GM19023 (cell line): ENCODE results near the gene ATP6V0E1.
A peak's percentile ranks its signal among the peaks of the same experiment; 100 is the strongest.

Source experiments
- ATAC-seq: cut with Tn5 transposase; IDR thresholded peaks from one replicate; pipeline ENCODE4 v1.9.1; 2021; ENCODE audit warnings: mild to moderate bottlenecking, moderate library complexity; ENCODE audit not compliant: unreplicated experiment

ATP6V0E1 gene

DNA sequence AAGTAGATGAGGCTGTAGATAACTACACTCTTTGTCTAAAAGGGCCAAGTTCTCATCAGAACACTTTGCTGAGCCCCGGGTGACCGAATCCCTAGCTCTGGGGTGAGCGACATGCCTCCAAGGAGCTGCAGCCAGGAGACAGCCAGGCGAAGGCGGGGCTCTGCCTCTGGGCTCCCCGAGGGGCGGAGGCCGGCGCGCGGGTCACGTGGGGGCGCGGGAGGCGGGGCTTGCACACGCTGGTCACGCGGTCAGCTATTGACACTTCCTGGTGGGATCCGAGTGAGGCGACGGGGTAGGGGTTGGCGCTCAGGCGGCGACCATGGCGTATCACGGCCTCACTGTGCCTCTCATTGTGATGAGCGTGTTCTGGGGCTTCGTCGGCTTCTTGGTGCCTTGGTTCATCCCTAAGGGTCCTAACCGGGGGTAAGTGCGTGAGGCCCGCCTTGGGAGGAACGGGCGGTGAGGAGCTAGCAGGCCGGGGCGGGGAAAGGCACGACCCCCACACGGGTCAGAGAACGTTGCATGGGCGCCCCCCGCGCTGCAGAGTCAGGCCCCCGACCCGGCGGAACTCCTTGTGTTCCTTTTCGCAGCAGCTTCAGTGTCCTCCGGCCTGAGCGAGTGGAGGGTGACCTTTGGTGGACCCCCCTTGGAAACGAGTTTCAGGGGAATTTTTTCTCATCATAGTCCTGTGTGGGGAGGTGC, at the start of gene ATP6V0E1:
ATP6V0E1 (plus strand) TSS at position 230 of the 702 bp plus-strand sequence; CDS start at position 320, 90 bp downstream.
- peak; percentile 94 for ATAC-seq

DNA sequence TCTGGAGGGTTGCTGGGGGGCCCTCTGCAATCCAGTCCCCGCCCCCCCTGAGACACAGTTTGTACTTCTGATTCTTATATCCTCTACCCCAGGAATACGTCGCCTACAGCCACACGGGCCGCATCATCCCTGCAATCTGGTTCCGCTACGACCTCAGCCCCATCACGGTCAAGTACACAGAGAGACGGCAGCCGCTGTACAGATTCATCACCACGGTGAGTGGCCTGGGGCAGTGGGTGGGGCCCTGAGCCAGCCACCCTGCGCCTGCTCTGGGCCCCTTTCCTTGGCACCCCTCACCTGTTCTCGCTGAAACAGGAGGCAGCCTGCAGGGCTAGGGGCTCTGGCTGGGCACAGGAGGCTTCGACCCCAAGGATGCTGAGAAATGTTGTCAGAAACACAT, 48.5 kb upstream of the ATP6V0E1 start:
- no peak for ATAC-seq

DNA sequence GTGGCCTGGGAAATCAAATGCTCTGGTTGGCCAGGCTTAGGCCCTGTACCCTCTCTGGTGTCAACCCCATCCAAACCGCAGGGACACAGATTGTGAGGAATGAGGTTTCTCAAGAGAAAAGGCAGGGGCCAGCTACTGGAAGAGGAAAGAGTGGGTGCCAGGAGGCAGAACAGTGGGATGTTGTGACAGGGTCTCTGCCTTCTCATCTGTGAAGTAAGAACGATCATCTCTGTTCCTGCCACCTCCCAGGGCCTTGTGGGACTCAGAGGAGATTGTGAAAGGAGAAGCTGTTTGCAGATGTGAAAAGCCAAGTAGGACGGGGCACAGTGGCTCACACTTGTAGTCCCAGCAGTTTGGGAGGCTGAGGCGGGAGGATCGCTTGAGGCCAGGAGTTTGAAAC, 47.2 kb upstream of the ATP6V0E1 start:
- no peak for ATAC-seq

DNA sequence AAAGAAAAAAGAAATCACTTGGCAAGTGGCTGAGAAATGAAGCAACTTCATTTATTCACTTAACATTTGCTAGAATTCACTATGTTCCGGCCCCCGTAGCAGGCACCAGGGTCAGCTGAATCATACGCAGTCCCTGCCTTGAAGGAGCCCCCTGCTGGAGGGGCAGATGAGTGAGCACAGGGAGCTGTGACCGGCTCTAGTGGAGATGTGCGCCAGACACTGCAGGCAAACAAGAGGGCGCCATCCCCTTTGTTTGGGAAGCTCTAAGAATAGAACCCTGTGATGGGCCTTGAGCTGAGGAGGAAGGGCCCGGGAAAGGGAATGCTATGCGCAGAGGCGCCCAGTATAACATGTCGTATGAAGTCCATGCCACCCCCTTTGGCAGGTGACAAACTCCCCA, 44.5 kb upstream of the ATP6V0E1 start:
- ATAC-seq, result no peak

DNA sequence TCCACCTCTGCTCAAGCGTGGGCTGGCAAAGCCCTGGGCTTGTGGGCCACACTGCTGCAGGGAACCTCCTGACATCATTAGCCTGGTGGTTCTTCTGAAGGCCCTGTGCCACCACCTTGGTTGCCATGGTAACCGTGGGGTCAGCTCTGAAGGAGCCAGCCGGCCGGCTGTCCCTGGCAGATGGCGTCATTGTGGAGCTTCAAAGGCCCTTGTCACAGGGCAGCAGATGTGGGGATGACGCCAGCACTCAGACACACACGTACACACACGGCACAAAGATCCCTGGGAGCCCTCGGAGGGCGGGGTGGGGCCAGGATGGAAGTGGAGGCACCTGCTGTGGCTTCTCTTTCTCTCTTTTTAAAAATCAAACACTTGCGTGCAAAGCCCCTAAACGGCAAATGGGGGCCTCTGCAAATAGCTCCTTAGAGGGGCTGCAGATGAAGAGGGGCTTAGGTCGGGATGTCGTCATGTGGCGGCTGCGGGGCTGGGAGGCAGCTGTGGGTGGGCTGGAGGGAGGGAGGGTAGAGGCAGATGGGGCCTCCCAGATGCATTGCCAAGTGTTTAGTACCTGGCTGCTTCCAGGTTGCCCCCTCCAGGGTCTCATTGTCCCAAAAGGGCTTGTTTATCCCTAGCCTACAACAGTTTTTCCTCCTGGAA, 43.8 kb upstream of the ATP6V0E1 start:
- ATAC-seq, result no peak

DNA sequence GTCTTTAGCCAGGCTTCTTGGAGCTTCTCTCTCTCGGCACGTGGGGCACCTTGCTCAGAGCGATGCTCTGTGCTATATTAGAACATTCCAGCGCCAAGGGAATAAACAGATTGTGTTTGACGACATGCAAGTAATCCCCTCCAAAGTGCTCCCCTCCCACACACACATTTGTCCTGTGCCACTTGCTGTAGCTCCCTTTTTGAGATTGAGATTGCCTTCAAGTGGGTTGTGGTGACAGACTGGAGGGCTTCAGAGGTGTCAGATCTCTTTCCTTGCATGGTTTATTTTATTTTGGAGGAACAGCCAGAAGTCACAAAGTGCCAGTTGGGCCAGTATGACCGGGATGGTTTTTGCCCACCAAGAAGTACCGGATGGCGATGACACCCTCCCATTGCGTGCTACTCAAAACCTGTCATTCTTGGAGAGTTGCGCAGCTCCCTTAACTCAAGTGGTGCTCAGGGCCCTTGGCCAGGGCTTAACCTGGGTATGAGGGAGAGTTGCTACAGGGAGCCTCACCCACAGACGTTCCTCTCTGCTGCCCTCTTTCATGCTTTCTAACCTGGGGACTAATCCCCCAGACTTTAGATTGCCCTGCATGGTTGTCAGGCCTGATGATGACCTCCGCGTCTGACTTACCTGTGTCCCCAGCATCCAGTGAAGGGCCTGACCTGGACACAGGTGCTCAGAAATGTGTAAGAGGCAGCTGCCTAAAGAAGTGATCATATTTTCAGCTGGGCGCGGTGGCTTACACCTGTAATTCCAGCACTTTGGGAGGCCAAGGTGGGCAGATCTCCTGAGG, 43.1 kb upstream of the ATP6V0E1 start:
- no peak for ATAC-seq

DNA sequence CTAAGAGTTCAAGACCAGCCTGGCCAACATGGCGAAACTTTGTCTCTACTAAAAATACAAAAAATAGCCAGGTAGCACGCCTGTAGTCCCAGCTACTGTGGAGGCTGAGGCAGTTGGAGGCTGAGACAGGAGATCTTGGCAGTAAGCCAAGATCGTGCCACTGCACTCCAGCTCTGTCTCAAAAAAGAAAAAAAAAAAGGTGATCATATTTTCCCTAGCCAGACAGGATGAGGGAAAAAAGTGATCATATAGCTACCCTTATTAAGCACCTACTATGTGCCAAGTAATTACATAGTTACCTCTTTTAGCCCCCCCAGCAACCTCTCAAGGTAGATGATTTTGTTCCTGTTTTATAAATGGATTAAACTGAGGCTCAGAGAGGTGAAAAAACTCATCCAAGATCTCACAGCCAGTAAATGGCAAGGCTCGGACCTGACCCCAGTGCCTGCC, 42.5 kb upstream of the ATP6V0E1 start:
- ATAC-seq, result no peak

DNA sequence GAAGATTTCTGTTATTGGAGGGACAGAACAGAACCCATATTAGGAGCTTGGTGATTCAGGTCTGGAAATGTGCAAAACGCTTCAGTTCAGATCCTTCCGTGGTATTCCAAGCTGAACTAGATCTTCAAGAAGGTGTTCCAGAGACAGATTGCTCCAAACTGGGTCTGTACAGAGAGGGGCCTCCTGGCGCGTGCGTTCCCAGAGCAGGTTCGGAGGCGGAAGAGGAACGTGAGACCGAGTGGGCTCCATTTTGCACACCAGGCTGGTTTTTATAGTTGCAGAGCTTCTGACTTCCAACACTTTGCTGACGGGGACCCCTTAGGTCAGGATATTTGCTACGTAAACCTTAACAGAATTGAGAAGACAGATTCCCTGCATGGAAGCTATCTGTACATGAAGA, 41.0 kb upstream of the ATP6V0E1 start:
- ATAC-seq, result no peak

DNA sequence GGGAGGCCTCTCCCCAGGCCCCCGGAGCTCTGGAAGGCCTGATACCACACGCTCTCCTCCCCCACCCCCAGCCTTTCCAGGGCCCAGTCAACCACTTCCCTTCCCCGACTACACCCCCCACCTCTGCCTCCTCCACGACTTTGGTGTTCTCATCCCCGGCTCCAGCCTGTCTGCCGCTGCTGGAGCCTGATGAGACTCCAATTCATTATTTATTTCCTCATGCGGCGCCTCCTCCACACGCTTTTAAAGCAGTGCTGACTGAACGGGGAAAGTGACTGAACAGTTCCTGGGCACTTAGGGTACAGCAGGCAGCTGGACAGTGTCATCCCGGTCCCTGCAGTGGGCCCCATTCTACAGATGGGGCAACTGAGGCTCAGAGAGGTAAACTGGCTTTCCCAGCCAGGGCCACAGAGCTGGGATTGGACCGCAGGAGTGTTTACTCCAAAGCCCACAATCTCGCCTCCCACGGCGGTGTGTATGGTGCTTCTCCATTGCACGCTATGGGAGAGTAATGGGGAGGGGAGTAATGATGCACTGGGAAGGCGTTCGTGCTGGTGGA, 40.2 kb upstream of the ATP6V0E1 start:
- ATAC-seq, result no peak

DNA sequence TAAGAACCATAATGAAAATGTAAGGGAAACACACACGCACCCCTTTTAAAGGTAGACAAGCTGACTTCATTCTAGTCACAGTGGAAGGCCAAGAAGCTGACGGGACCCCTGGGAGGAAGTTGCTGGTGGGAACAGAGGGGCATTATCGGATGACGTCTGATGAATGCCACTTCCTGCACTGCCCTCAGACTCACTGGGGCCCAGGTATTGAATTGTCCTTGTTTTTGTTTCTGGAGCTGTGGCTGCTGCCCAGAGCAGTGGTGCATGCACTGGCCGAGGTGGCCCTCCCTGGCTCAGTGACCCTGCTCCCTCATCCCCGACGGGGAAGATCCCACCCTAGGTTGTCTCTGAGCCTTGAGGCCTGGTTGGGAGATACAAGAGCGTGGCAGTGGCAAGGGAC, 39.7 kb upstream of the ATP6V0E1 start:
- ATAC-seq, result no peak

DNA sequence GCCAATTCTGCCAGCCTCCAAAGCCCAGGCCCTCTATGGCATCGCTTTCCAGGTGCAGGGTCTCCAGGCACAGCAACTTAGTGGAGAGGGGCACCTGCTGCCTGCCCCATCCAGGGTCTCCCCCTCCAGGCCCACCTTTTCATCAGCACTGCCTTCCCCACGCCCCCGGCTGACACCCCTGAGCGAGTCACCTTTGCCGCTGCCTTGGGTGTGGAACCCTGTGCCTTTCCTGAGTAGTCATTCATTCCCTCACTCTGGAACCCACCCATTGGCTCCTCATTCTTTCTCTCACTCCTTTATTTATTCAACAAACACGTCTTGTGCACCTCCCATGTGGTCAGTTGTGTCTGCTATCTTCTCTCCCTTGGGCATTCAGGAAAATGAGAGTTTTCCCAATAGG, 38.8 kb upstream of the ATP6V0E1 start:
- no peak for ATAC-seq

DNA sequence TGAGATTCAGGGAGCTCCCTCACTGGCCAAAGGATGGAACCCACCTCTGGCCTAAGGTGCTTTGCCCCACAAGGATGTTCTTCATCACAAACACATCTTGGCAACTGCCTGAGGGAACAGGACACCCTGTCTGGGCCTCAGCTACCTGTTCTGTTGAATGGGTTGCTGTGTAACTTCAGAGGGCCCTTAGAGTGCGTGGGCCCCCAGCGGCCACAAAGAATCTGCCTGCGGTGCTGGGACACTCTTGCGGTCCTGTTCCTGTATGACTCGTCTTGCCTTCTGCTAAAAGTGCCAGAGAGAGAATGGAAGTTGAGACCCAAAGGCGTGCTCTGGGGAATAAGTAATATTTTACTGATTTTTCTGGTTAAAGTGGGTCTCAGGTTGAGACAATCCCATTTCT, 38.4 kb upstream of the ATP6V0E1 start:
- ATAC-seq, result no peak

DNA sequence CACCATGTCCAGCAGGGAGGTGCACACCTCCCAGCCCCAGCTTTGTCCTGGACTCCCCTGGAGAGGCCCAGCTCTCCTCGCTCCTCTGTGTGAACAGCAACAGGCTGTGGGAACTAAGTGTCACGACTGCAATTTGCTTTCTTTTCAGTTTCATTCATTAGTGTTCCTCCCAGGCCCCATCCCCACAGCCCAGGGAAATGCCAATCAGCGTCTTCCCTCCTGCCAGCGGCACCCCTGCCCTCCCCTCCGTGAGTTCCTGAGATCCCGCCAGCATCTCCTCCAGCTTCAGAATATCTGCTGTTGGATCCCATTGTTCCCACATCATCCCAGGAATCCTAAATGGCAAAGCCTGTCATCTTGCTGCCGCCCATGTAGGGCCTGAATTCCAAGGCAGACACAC, 37.4 kb upstream of the ATP6V0E1 start:
- no peak for ATAC-seq

DNA sequence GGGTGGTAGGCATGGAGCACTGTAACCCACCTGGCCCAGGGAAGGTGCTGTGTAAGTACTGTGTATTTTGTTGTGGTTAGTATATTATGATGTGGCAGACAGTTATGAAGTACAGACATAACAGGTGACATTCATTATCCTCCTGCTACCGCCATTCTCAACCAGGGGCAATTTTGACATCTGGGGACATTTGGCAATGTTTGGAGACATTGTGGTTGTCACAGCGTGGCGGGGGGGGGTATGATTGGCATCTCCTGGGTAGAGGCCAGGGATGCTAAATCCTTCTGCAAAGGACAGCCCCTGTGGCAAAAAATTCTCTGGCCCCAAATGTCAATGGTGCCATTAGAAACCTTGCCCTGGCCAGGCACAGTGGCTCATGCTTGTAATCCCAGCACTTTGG, 34.1 kb upstream of the ATP6V0E1 start:
- ATAC-seq, result no peak

DNA sequence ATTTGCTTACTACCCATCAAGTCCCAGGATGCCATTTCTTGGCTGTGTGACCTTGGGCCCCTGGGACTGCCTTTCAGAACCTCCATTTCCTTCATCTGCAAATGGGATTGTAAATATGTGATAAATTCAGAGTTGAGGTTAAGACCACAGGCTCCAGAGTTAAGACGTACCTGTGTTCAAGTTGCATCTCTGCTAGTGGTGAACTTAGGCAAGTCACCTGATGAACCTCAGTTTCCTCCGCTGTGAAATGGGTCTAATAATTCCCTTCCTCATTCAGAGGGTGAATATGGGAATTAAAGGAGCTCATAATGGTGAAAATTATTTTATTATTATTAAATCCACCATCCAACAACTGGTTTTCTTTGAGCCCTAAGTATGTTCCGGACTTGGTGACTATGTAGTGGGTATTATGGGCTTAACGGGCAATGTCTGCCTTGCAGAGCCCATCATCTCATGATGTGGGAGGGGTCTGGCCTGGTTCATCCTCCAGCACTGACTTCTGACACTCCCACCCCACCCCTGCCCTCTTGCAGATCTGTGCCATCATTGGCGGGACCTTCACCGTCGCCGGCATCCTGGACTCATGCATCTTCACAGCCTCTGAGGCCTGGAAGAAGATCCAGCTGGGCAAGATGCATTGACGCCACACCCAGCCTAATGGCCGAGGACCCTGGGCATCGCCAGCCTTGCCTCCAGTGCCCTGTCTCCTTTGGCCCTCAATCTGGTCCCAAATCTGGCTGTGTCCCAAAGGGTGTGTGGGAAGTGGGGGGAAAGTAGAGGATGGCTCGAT, 33.2 kb upstream of the ATP6V0E1 start:
- no peak for ATAC-seq

DNA sequence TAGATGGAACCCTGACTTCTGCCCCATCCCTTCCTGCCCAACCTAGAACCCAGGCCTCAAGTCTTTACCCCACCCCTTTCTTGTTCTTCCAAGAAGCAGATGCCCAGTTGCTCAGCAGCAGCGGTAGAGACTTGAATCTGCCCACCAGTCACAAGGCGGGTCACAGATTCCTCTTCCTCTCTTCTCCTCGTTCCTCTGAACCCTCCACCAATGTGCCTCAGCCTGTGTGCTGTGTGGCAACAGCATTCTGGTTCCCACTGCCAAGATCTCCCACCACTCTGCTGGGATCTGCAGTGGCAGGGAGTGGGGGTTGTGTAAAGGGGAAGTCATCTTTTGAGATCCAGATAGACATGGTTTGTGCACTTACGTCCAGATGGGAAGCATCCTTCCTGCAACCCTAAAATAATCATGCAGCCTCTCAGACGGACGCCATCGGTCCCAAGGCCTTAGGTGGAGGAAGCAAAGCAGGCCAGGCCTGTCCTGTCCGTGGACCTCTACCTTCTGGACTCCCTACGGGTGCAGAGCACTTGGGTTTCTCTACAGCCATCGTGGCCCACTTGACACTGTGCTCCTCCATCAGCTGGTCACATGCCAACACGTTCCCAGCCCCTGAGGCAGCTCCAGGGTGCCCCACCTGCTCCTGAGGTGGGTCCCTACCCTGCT, 32.1 kb upstream of the ATP6V0E1 start:
- ATAC-seq, result no peak

DNA sequence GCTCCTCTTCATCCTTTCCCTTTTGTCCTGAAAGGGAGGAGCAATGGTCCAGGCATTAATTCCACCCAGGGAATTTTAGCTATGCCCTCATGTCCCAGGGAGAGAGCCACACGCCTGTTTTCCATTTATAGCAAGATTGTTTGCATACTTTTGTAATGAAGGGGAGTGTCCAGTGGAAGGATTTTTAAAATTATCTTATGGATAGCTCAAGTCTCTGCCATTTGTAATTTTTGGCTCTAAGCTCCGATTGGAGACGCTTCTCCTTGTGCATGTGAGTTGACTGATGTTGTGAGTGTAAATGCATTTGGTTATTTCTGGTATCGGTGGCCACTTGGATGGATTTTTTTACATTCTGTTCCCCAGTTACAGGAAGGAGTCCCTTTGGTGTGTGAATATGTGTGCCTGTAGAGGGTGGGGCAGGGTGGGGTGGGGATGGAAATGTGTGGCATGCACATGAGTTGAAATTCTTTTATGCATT, 31.5 kb upstream of the ATP6V0E1 start:
- no peak for ATAC-seq

DNA sequence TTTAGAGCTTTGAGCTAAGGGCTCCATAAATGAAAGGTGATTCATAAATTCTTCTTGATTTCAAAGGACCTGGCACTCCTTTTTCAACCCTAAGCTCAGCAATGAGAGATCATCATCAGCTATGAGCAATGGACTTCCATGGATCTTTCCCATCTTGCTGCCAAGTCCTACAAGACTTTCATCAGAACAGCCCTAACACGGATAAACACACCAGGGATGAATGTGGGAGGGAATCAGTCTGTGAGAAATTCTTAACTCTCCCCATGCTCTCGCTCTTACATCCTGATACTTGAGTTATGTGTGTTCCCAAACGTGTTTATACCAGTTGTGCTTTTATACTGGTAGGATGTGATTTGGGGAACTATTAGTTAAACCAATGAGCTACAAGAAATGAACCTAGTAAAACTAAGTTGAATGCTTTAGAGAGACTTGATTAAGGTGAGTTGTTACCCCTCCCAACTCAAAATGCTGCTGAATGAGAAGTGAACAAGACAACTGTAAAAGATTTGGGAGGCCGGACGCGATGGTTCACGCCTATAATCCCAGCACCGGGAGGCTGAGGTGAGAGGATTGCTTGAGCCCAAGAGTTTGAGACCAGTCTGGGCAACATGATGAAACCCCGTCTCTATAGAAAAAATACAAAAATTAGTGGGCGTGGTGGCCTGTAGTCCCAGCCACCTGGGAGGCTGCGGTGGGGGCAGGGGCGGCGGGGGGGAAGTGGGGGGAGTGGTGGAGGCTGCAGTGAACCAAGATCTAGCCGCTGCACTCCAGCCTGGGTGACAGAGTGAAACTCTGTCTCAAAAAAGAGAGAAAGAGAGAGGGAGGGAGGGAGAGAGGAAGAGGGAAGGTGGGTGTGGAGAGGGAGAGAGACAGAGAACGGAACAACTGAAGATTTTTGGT, 29.5 kb upstream of the ATP6V0E1 start:
- no peak for ATAC-seq

DNA sequence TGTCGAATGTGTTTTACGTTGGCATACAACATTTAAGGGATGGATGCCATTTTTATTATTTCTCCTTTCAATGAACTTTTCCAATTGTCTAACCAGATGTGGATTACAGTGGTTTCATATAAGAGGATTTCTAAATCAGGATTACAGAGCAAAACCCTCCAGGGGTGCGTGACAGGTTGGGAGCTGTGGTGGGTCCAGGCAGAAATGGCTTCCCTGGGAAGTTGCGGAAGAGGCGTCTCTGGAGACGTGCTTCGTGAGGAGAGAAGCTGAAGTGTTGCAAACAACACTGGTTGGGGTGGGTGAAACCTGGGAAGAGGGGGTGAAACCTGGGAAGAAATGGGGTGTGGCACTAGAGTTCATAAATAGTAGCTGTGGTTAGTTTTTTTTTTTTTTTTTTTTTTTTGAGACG, 28.8 kb upstream of the ATP6V0E1 start:
- ATAC-seq, result no peak
